Temporal lobe (tissue), 1 donor: ENCODE data around the gene ETV3L. TPM values are rescaled to one million over a fixed set of nuclear protein-coding genes. Genes with fewer than 3 reads are reported as not detected.

Source experiments
- total RNA-seq: library from RNA; depleted of rRNA; stranded (reverse); fragments of >200 nt; gene quantifications from one replicate; pipeline ENCODE4 v1.2.3, GENCODE V29; 2014

Gene ETV3L
- total RNA-seq, 1 donor from 2014 or later: not detected

Other genes with a start within 250 kb of the ETV3L start
- 0.25 TPM for gene INSRR, start 240.7 kb downstream of the ETV3L start, total RNA-seq
- gene NTRK1, start 238.9 kb downstream of the ETV3L start, total RNA-seq: 0.25 TPM
- gene PEAR1, start 206.1 kb downstream of the ETV3L start, total RNA-seq: 0.98 TPM
- 0.25 TPM for gene LRRC71, start 179.2 kb downstream of the ETV3L start, total RNA-seq
- 28.8 TPM for gene ARHGEF11, start 54.1 kb downstream of the ETV3L start, total RNA-seq
- 12.5 TPM for gene ETV3, start 38.6 kb upstream of the ETV3L start, total RNA-seq